GM12878 (cell line): ENCODE measurements around the gene IL2.

Experiments
- EP300 ChIP-seq, 2 experiments: fragments of 150-350 bp in 1 of 2; IDR thresholded peaks; 2 replicates each; pipeline ENCODE4 v1.6.1; 2011 to 2012; ENCODE audit warnings: low read depth in 2 of 2, low read length in 2 of 2, borderline replicate concordance in 1 of 2, improper control_type of control experiment in 1 of 2, inconsistent platforms in 1 of 2; ENCODE audit not compliant: control insufficient read depth in 1 of 2
- HCFC1 ChIP-seq: fragments of 150-350 bp; IDR thresholded peaks from 2 replicates; pipeline ENCODE4 v1.6.1; 2014; ENCODE audit warnings: low read length
- POLR2A ChIP-seq: IDR thresholded peaks from 2 replicates; pipeline ENCODE4 v1.6.1; 2011; ENCODE audit warnings: low read depth, mild to moderate bottlenecking, low read length
- POLR2AphosphoS5 ChIP-seq: IDR thresholded peaks from 2 replicates; pipeline ENCODE4 v1.6.1; 2011; ENCODE audit warnings: mild to moderate bottlenecking, low read length, inconsistent platforms
- SREBF2 ChIP-seq: IDR thresholded peaks from 2 replicates; pipeline ENCODE4 v1.6.1; 2012; ENCODE audit warnings: mild to moderate bottlenecking, low read length
- ZSCAN29 ChIP-seq: fragments of 450-650 bp; IDR thresholded peaks from 2 replicates; pipeline ENCODE4 v1.6.1; 2017; ENCODE audit warnings: mild to moderate bottlenecking, moderate library complexity
- TF ChIP-seq, protein P1 (sequence below): IDR thresholded peaks from 2 replicates; pipeline ENCODE4 v1.6.1; 2012; ENCODE audit warnings: low read length, inconsistent platforms

DNA sequence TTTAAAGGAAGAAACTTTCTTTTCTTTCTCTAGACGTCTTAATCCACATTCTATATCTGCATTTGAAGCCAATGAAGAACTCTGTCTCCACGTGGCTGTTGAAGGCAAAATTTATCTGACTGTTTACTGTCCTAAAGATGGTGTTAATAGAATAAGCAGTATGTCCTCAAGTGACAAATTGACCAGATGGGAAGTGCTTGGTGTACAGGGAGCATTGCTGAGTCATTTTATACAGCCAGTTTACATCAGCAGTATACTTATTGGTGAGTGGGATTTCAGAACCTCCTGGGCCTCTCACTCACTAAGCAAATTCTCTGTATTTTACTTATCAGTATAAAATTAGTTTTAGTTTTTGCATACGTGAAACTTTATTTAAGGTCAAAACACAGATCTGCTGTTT lies 44.0 kb downstream of the IL2 start:
- TF ChIP-seq SREBF2 (no peak), EP300 (IDR thresholded peaks at IDR 0.05; ENCODE audit: borderline replicate concordance in 1 of 2, control insufficient read depth in 1 of 2, low read depth in 2 of 2, low read length in 2 of 2) (no peak), ZSCAN29 (no peak), POLR2A (no peak), POLR2AphosphoS5 (no peak), HCFC1 (no peak)
- TF ChIP-seq, protein P1, sequence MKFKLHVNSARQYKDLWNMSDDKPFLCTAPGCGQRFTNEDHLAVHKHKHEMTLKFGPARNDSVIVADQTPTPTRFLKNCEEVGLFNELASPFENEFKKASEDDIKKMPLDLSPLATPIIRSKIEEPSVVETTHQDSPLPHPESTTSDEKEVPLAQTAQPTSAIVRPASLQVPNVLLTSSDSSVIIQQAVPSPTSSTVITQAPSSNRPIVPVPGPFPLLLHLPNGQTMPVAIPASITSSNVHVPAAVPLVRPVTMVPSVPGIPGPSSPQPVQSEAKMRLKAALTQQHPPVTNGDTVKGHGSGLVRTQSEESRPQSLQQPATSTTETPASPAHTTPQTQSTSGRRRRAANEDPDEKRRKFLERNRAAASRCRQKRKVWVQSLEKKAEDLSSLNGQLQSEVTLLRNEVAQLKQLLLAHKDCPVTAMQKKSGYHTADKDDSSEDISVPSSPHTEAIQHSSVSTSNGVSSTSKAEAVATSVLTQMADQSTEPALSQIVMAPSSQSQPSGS = no peak
